IMR-90 (cell line): Measurements from ENCODE around the gene STAP2. TPM values are rescaled to one million over a fixed set of nuclear protein-coding genes. Genes with fewer than 3 reads are reported as not detected.

Experiments
- ATAC-seq: fragments of 200-7000 bp; cut with Tn5 transposase; 2 replicates; pipeline ENCODE4 v1.9.1; 2020; ENCODE audit warnings: low read depth, mild to moderate bottlenecking, moderate library complexity
- BruUV-seq: library from RNA; stranded (reverse); fragments of 400-500 nt; replicated peaks from 2 replicates; lab custom pipeline; 2021; lab: Mats Ljungman, UMichigan
- CTCF ChIA-PET: fragments of 300-600 bp; formaldehyde crosslinking; extraction: SDS; loops from one replicate; lab custom pipeline; 2021; ENCODE audit warnings: antibody characterized with exemption; lab: Yijun Ruan, JAX
- POLR2A ChIA-PET: fragments of 300-600 bp; sonication (Branson Sonifier 250); formaldehyde crosslinking; loops from one replicate; lab custom pipeline; 2022; ENCODE audit warnings: antibody characterized with exemption; ENCODE audit not compliant: unreplicated experiment; lab: Charles Lee
- DNase-seq: peaks from one replicate; pipeline ENCODE4 v3.0.0; 2013
- H2AFZ ChIP-seq: replicated peaks from 2 replicates; pipeline ENCODE3; 2013; ENCODE audit warnings: low read length, mild to moderate bottlenecking; ENCODE audit not compliant: poor library complexity
- H2AK5ac ChIP-seq: 2 replicates; pipeline ENCODE4 v1.6.1; 2013; ENCODE audit warnings: low read depth, low read length, inconsistent platforms
- H2AK9ac ChIP-seq: replicated peaks from 2 replicates; pipeline ENCODE3; 2013; ENCODE audit warnings: mild to moderate bottlenecking, low read depth, low read length, moderate library complexity; ENCODE audit not compliant: poor library complexity
- H2BK120ac ChIP-seq: 2 replicates; pipeline ENCODE4 v1.6.1; 2013; ENCODE audit warnings: low read depth, low read length, inconsistent platforms
- H2BK15ac ChIP-seq: 3 replicates; pipeline ENCODE4 v1.6.1; 2013; ENCODE audit warnings: low read depth, low read length, inconsistent platforms
- H2BK20ac ChIP-seq: 2 replicates; pipeline ENCODE4 v1.6.1; 2013; ENCODE audit warnings: low read depth, mild to moderate bottlenecking, inconsistent platforms, low read length, moderate library complexity
- H2BK5ac ChIP-seq: 2 replicates; pipeline ENCODE4 v1.6.1; 2013; ENCODE audit warnings: mild to moderate bottlenecking, low read depth, low read length, inconsistent platforms; ENCODE audit not compliant: poor library complexity, severe bottlenecking
- H3K14ac ChIP-seq: replicated peaks from 2 replicates; pipeline ENCODE4 v1.6.1; 2013; ENCODE audit warnings: low read depth, low read length, inconsistent platforms
- H3K18ac ChIP-seq: 2 replicates; pipeline ENCODE4 v1.6.1; 2013; ENCODE audit warnings: low read depth, low read length, control low read depth
- H3K23ac ChIP-seq: 2 replicates; pipeline ENCODE4 v1.6.1; 2013; ENCODE audit warnings: low read depth, low read length, inconsistent platforms
- H3K27ac ChIP-seq: 2 replicates; pipeline ENCODE4 v1.5.1; 2013; ENCODE audit warnings: mild to moderate bottlenecking, control low read depth, low read length; ENCODE audit not compliant: insufficient read depth
- H3K27me3 ChIP-seq: 2 replicates; pipeline ENCODE4 v1.6.1; 2013; ENCODE audit warnings: low read length; ENCODE audit not compliant: control insufficient read depth, insufficient read depth
- H3K36me3 ChIP-seq: 2 replicates; pipeline ENCODE4 v1.6.1; 2013; ENCODE audit warnings: low read length, mixed read lengths; ENCODE audit not compliant: control insufficient read depth, insufficient read depth
- H3K4ac ChIP-seq: 2 replicates; pipeline ENCODE4 v1.6.1; 2013; ENCODE audit warnings: low read depth, low read length, inconsistent platforms
- H3K4me1 ChIP-seq: 2 replicates; pipeline ENCODE4 v1.6.1; 2013; ENCODE audit warnings: low read length, mixed read lengths; ENCODE audit not compliant: control insufficient read depth, insufficient read depth
- H3K4me2 ChIP-seq: 2 replicates; pipeline ENCODE4 v1.6.1; 2013; ENCODE audit warnings: low read depth, mild to moderate bottlenecking, control low read depth, low read length, moderate library complexity
- H3K4me3 ChIP-seq: 2 replicates; pipeline ENCODE4 v1.5.1; 2013; ENCODE audit warnings: low read depth, mild to moderate bottlenecking, control low read depth, low read length, moderate library complexity; ENCODE audit not compliant: insufficient read depth
- H3K56ac ChIP-seq: 2 replicates; pipeline ENCODE4 v1.6.1; 2013; ENCODE audit warnings: low read length, inconsistent platforms; ENCODE audit not compliant: insufficient read depth; ENCODE audit errors: extremely low read depth
- H3K79me1 ChIP-seq, 2 experiments: 2 replicates each; pipeline ENCODE4 v1.6.1; 2013; ENCODE audit warnings: low read length in 2 of 2, inconsistent platforms in 1 of 2, low read depth in 1 of 2
- H3K9ac ChIP-seq: 2 replicates; pipeline ENCODE4 v1.6.1; 2013; ENCODE audit warnings: low read depth, low read length, control low read depth
- H3K9me1 ChIP-seq: 2 replicates; pipeline ENCODE4 v1.6.1; 2013; ENCODE audit warnings: low read length, inconsistent platforms; ENCODE audit not compliant: insufficient read depth
- H3K9me3 ChIP-seq: 2 replicates; pipeline ENCODE4 v1.6.1; 2013; ENCODE audit warnings: low read length; ENCODE audit not compliant: control insufficient read depth, insufficient read depth
- H4K20me1 ChIP-seq: 2 replicates; pipeline ENCODE4 v1.6.1; 2013; ENCODE audit warnings: low read length, inconsistent platforms; ENCODE audit not compliant: insufficient read depth
- H4K5ac ChIP-seq: 2 replicates; pipeline ENCODE4 v1.6.1; 2013; ENCODE audit warnings: mild to moderate bottlenecking, low read depth, low read length, control low read depth
- H4K8ac ChIP-seq, 2 experiments: 2 replicates each; pipeline ENCODE4 v1.6.1; 2013; ENCODE audit warnings: low read depth in 2 of 2, low read length in 2 of 2, control low read depth in 1 of 2, inconsistent platforms in 1 of 2
- H4K91ac ChIP-seq: 2 replicates; pipeline ENCODE4 v1.6.1; 2013; ENCODE audit warnings: low read depth, low read length, inconsistent platforms; ENCODE audit not compliant: insufficient read depth
- BHLHE40 ChIP-seq: fragments of 150-350 bp; IDR thresholded peaks from 2 replicates; pipeline ENCODE4 v1.6.1; 2016; ENCODE audit warnings: mild to moderate bottlenecking, low read depth, low read length
- CEBPB ChIP-seq: IDR thresholded peaks from 2 replicates; pipeline ENCODE4 v1.6.1; 2012; ENCODE audit warnings: low read depth, low read length, improper control_type of control experiment
- CHD1 ChIP-seq: IDR thresholded peaks from 2 replicates; pipeline ENCODE4 v1.6.1; 2012; ENCODE audit warnings: low read depth, low read length, improper control_type of control experiment
- FOS ChIP-seq: fragments of 150-350 bp; IDR thresholded peaks from 2 replicates; pipeline ENCODE4 v1.6.1; 2016; ENCODE audit warnings: low read depth, low read length
- MAFK ChIP-seq: IDR thresholded peaks from 2 replicates; pipeline ENCODE4 v1.6.1; 2012; ENCODE audit warnings: low read depth, low read length, improper control_type of control experiment
- MAZ ChIP-seq: IDR thresholded peaks from 2 replicates; pipeline ENCODE4 v1.6.1; 2012; ENCODE audit warnings: low read depth, mild to moderate bottlenecking, low read length, improper control_type of control experiment, moderate library complexity, borderline replicate concordance
- MXI1 ChIP-seq: IDR thresholded peaks from 2 replicates; pipeline ENCODE4 v1.6.1; 2012; ENCODE audit warnings: low read depth, mild to moderate bottlenecking, low read length, moderate library complexity, borderline replicate concordance
- NFE2L2 ChIP-seq: fragments of 150-350 bp; IDR thresholded peaks from 2 replicates; pipeline ENCODE4 v1.6.1; 2016; ENCODE audit warnings: low read depth, mild to moderate bottlenecking, low read length
- POLR2A ChIP-seq: IDR thresholded peaks from 2 replicates; pipeline ENCODE4 v1.6.1; 2012; ENCODE audit warnings: mild to moderate bottlenecking, low read depth, low read length
- RAD21 ChIP-seq: IDR thresholded peaks from 2 replicates; pipeline ENCODE4 v1.6.1; 2012; ENCODE audit warnings: low read length, improper control_type of control experiment
- RFX5 ChIP-seq: IDR thresholded peaks from 2 replicates; pipeline ENCODE4 v1.8.0; 2012; ENCODE audit warnings: low read depth, mild to moderate bottlenecking, low read length, moderate library complexity
- SMC3 ChIP-seq: fragments of 150-350 bp; IDR thresholded peaks from 2 replicates; pipeline ENCODE4 v1.6.1; 2016; ENCODE audit warnings: low read depth, mild to moderate bottlenecking, antibody characterized with exemption, low read length, moderate library complexity
- WGBS, 2 experiments: methylation state at CpG; one replicate each; pipeline versions ENCODE4 v1.1.5 to v1.1.7; 2013; ENCODE audit warnings: missing lambda C conversion rate in 2 of 2; ENCODE audit not compliant: insufficient read length in 1 of 2; ENCODE audit errors: extremely low coverage in 2 of 2; 5-methylcytosine and 5-hydroxymethylcytosine counted together
- dilution Hi-C: fragments of 300-500 bp; cut with HindIII; formaldehyde crosslinking; loops from one replicate; pipeline ENCODE4 v1.14.3; 2018; ENCODE audit warnings: low sequenced_read_pairs; ENCODE audit not compliant: unreplicated experiment
- in situ Hi-C: fragments of 300-500 bp; cut with MboI; formaldehyde crosslinking; loops from 3 replicates; pipeline ENCODE4 v1.14.3; 2019; ENCODE audit warnings: low sequenced_read_pairs, inconsistent platforms, mixed read lengths
- intact Hi-C: fragments of 100-400 bp; cut with micrococcal nuclease; formaldehyde crosslinking; loops from 2 replicates; pipeline ENCODE4 v1.10.0; 2022
- polyA plus RNA-seq, 3 experiments: library from polyadenylated mRNA; depleted of rRNA; stranded (reverse); fragments of >200 nt; gene quantifications; 2 replicates each; pipeline ENCODE4 v1.2.3, GENCODE V29; 2012; ENCODE audit warnings: low replicate concordance in 1 of 3
- total RNA-seq: library from RNA; depleted of rRNA; stranded (reverse); fragments of >200 nt; gene quantifications from 2 replicates; pipeline ENCODE4 v1.2.3, GENCODE V29; 2012
- TF ChIP-seq, protein P1 (sequence below): conservative IDR thresholded peaks from 2 replicates; pipeline ENCODE4 v1.5.1; 2012; ENCODE audit warnings: mild to moderate bottlenecking, low read depth, low read length, improper control_type of control experiment
- TF ChIP-seq, protein P2 (sequence below): fragments of 150-350 bp; IDR thresholded peaks from 2 replicates; pipeline ENCODE4 v1.6.1; 2016; ENCODE audit warnings: low read depth, mild to moderate bottlenecking, low read length, moderate library complexity, borderline replicate concordance
- TF ChIP-seq, protein P3 (sequence below): fragments of 150-350 bp; IDR thresholded peaks from 2 replicates; pipeline ENCODE4 v1.6.1; 2017; ENCODE audit warnings: mild to moderate bottlenecking, antibody characterized with exemption, low read length, low read depth

Gene STAP2
- total and polyA plus RNA-seq, 2 of the 4 experiments (the other 2 are of a cell fraction): 1.3 to 3.4 TPM

DNA sequence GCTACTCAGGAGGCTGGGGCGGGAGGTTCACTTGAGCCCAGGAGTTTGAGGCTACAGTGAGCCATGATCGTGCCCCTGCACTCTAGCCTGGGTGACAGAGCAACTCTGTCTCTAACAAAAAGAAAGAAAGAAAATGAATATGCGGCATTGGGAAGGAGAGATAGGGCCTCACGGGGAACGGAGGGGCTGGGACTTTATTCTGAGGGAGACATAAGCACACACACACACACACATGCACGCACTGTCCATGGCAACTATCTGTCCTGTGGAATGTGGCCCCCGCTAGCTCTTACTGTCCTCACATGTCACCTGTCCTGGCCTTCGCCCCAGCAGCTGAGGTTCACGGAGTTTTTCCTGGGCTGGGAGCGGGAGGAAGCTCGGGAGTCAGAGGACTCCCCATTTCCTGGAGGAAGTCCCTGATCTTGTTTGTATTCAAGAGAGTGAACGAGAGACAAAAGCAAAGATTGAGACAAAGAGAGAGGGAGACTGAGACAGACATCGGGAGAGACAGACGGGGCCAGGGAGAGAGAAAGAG, 654 bp downstream of the STAP2 start:
- Histone ChIP-seq H3K4me1 (peaks cover 6% of the 10 kb centered on the region), H4K91ac (peak overlapping the region; percentile 25), H2BK120ac (0 out of 2 replicates have a peak overlapping the region, but pooled peaks have one; percentile 8), H3K14ac (peak overlapping the region; percentile 39), H3K79me1 (peaks cover 0 to 2% of the 10 kb centered on the region in 2 experiments; a peak in 1 of 4 replicates), H3K9me3 (no peaks in the 10 kb centered on the region), H2AK9ac (peak overlapping the region; percentile 84), H2BK15ac (no peak overlapping the region), H3K9ac (peak overlapping the region; percentile 70), H3K4me2 (peak overlapping the region; percentile 96), H4K5ac (peak overlapping the region; percentile 73), H4K20me1 (no peaks in the 10 kb centered on the region), H2BK20ac (no peak overlapping the region), H4K8ac (peak overlapping the region; percentile 55 to 84), H3K18ac (peak overlapping the region; percentile 17; the same call in 1 of the 2 replicates), H3K4ac (peak overlapping the region; percentile 90), H3K56ac (no peak overlapping the region), H3K36me3 (no peaks in the 10 kb centered on the region), H3K23ac (peak overlapping the region; percentile 87), H2AFZ (peak overlapping the region; percentile 97), H3K4me3 (peak overlapping the region; percentile 20; the same call in 1 of the 2 replicates), H3K27ac (0 out of 2 replicates have a peak overlapping the region, but pooled peaks have one; percentile 0), H3K27me3 (no peaks in the 10 kb centered on the region), H2BK5ac (no peak overlapping the region), H3K9me1 (0 out of 2 replicates have a peak, but pooled peaks cover 2% of the 10 kb centered on the region), H2AK5ac (no peak overlapping the region)
- dilution Hi-C loops: no loop called here
- no peak for DNase-seq
- CTCF ChIA-PET: interaction anchor here (0.6 kb wide), 1 partner anchor 91 kb away, joined by 3 read pairs; the partner anchor contains the start of gene YJU2
- no peak for TF ChIP-seq BHLHE40
- TF ChIP-seq MAZ: no peak
- TF ChIP-seq, protein P1, sequence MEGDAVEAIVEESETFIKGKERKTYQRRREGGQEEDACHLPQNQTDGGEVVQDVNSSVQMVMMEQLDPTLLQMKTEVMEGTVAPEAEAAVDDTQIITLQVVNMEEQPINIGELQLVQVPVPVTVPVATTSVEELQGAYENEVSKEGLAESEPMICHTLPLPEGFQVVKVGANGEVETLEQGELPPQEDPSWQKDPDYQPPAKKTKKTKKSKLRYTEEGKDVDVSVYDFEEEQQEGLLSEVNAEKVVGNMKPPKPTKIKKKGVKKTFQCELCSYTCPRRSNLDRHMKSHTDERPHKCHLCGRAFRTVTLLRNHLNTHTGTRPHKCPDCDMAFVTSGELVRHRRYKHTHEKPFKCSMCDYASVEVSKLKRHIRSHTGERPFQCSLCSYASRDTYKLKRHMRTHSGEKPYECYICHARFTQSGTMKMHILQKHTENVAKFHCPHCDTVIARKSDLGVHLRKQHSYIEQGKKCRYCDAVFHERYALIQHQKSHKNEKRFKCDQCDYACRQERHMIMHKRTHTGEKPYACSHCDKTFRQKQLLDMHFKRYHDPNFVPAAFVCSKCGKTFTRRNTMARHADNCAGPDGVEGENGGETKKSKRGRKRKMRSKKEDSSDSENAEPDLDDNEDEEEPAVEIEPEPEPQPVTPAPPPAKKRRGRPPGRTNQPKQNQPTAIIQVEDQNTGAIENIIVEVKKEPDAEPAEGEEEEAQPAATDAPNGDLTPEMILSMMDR: no peak
- no peak for TF ChIP-seq FOS
- TF ChIP-seq CHD1: no peak
- TF ChIP-seq, protein P2, sequence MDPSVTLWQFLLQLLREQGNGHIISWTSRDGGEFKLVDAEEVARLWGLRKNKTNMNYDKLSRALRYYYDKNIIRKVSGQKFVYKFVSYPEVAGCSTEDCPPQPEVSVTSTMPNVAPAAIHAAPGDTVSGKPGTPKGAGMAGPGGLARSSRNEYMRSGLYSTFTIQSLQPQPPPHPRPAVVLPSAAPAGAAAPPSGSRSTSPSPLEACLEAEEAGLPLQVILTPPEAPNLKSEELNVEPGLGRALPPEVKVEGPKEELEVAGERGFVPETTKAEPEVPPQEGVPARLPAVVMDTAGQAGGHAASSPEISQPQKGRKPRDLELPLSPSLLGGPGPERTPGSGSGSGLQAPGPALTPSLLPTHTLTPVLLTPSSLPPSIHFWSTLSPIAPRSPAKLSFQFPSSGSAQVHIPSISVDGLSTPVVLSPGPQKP: no peak
- TF ChIP-seq SMC3: no peak
- TF ChIP-seq CEBPB: no peak
- no peak for TF ChIP-seq MAFK
- no peak for TF ChIP-seq MXI1
- no peak for TF ChIP-seq RFX5
- TF ChIP-seq NFE2L2: no peak
- TF ChIP-seq, protein P3, sequence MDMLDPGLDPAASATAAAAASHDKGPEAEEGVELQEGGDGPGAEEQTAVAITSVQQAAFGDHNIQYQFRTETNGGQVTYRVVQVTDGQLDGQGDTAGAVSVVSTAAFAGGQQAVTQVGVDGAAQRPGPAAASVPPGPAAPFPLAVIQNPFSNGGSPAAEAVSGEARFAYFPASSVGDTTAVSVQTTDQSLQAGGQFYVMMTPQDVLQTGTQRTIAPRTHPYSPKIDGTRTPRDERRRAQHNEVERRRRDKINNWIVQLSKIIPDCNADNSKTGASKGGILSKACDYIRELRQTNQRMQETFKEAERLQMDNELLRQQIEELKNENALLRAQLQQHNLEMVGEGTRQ: no peak
- no peak for TF ChIP-seq POLR2A
- no peak for TF ChIP-seq RAD21
- in situ Hi-C loops: no loop called here
- no CpG with 5 or more reads among the region's 14 CpGs for WGBS, 2 experiments
- intact Hi-C loops: no loop called here
- POLR2A ChIA-PET: no interaction called here
- ATAC-seq: no peak
- no TSS peak for BruUV-seq
